Fibroblast of upper back skin (primary cell): ENCODE results near the gene PAX8.

Experiments
- DNase-seq: peaks from one replicate; pipeline ENCODE4 v3.0.0-alpha.2; 2013

The PAX8 gene

GRCh38 chr2:113219092-113219441, 59.7 kb downstream of the PAX8 start:
- no peak for DNase-seq

DNA sequence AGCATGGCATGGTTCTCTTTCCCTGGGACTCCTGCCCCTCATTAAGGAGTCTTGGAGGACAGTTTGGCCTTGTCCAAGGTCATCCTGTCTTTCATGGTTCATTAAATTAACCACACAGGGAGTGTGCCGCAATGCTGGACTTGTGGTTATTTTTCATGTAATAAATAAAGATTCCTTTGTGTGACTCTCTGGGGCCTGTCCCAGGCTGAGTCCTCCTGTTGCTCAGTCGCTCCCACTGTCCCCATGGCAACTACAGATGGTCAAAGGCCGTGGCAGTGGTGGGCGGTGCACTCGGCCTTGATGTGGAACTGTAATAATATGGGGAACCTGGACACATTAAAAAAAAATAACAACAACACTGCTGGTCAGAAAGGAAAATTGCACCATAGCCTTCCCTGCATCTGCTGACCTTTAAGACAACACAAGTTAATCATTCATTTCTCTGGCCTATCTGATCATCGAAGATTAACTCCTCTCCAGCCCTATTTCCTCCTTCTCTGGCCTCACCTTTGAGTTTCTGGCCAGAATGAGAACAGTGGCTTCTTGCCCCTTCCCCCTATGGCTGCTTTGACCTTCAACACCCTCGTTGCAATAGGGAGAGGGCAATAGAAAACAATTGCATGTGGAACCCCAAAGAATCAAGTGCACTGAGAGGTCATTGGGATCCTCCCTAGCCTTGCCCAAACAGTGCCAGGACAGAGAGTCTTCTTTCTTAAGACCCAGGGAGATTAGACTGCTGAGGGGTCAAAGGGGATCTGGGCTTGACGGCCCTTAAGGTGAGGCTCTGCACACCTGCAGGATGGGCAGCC, 60.2 kb downstream of the PAX8 start:
- no peak for DNase-seq

GRCh38 chr2:113217455-113218282, 61.1 kb downstream of the PAX8 start:
- no peak for DNase-seq

- no peak for DNase-seq
Observed at GRCh38 chr2:113216891-113217454, 61.7 kb downstream of the PAX8 start.

DNA sequence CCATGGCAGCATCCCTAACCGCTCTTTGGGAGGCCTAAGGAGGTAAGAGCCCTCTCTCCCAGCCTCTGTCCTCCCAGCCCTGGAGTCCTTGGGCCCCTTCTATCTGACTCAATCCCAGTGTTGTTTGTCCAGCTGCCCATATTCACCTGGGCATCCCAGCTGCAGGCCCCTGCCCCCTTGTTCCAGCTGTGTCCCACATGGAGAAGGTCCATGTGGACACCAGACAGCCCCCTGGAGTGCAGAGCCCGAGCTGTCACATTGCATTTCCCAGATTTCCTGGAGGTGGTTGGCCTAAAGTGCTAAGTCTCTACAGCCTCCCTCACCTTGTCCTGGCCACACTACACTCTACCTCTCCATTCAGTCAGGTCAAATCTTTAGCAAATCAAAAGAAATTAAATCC, 62.4 kb downstream of the PAX8 start:
- no peak for DNase-seq

GRCh38 chr2:113215056-113215455, 63.7 kb downstream of the PAX8 start:
- no peak for DNase-seq

DNA sequence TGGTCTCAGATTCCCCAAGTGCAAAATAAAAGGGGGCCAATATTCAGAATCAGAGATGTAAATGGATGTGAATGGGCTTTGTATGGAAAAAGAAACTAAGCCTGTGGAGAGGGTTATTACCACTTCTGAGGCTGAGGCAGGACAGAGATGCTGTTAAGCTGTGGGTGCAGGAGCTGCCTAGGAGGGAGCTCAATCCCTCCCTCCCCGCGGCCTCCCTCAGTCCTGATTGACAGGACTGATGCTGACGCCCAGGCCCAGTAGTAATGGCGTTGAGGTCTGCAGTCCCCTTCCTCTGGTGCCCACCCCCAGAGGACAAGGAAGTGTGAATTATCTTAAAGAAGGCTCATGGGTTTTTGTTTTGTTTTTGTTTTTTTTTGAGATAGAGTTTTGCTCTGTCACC, 64.6 kb downstream of the PAX8 start:
- DNase-seq: no peak

GRCh38 chr2:113213061-113213930, 65.4 kb downstream of the PAX8 start:
- DNase-seq: no peak

GRCh38 chr2:113212245-113213060, 66.3 kb downstream of the PAX8 start:
- DNase-seq: peak; percentile 38

- DNase-seq: peak; percentile 82
Observed at GRCh38 chr2:113211226-113212105, 67.3 kb downstream of the PAX8 start.

GRCh38 chr2:113209646-113210171, 69.0 kb downstream of the PAX8 start:
- DNase-seq: no peak

GRCh38 chr2:113209011-113209645, 69.6 kb downstream of the PAX8 start:
- peak; percentile 46 for DNase-seq

DNA sequence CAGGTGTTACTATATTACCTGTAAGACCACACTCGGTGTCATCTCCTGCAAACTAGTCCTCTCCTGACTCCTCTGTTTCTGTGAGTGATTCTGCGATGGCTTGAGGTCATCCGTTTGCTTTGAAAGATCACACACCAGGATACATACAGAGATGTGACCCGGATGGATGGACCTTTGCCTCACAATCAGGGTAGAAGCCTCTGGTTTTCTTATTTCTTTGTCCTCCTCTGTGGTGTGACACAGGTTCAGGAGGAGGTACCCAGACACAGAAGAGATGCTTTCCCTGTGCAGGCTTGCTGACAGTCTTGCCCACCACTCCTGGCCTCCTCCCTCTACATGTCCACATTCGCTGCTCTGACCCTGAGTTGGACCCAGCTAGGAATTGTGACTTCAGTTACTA, 70.3 kb downstream of the PAX8 start:
- no peak for DNase-seq

GRCh38 chr2:113207021-113207420, 71.7 kb downstream of the PAX8 start:
- DNase-seq: no peak

- DNase-seq: no peak
Observed at GRCh38 chr2:113206251-113206650, 72.5 kb downstream of the PAX8 start.

DNA sequence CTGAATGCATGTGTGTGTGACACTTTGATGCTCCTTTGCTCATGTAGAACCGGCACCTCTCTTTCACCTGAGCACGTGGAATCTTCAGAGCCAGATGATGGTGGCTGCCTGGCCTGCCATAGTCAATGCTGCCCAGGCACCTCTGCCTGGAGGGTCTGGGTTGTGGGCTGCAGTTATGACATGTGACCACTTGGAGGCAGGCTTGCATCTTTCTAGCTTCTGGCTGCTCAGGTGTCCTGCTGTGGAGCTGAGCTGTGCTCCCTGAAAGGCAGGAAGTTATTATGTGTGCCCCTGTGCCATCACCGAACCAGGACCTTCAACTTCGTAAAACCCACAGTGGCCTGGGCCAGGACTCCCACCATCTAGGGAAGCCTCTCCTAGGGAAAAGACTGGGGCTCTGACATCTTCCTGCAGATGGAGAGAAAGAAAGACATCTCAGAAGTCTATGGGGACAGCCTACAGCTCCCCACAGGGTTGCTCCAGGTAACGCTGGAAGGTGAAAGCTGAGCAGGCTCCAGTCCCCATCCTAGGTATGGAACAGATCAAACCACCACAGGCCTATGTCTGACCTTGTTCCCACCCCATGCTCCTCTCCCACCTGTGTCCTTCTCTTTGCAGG, 74.7 kb downstream of the PAX8 start:
- DNase-seq: peak; percentile 69

GRCh38 chr2:113203217-113203530, 75.5 kb downstream of the PAX8 start:
- DNase-seq: no peak

GRCh38 chr2:113202305-113203216, 76.2 kb downstream of the PAX8 start:
- DNase-seq: no peak
